HG03064 (cell line): ENCODE results near the gene IL15.
A peak's percentile ranks its signal among the peaks of the same experiment; 100 is the strongest.
"Not testable (repeated sequence)": the region's sequence is repeated elsewhere in the genome, so short reads cannot be mapped to it uniquely, and the experiment has no call there.

Experiments
- ATAC-seq: cut with Tn5 transposase; IDR thresholded peaks from one replicate; pipeline ENCODE4 v1.9.1; 2021; ENCODE audit warnings: low read depth; ENCODE audit not compliant: unreplicated experiment

The IL15 gene

DNA sequence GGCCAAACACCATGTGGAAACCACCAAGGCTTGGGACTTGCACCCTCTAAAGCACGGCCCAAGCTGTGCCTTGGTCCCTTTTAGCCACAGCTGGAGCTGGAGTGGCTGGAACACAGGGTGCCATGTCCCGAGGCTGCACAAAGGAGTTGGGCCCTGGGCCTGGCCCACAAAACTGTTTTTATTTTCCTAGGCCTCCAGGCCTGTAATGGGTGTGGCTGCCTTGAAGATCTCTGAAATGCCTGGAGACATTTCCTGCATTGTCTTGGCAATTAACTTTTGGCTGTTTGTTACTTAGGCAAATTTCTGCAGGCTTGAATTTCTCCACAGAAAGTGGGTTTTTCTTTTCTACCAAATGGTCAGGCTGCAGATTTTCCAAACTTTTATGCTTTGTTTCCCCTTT lies 55.7 kb downstream of the IL15 start:
- no peak for ATAC-seq

DNA sequence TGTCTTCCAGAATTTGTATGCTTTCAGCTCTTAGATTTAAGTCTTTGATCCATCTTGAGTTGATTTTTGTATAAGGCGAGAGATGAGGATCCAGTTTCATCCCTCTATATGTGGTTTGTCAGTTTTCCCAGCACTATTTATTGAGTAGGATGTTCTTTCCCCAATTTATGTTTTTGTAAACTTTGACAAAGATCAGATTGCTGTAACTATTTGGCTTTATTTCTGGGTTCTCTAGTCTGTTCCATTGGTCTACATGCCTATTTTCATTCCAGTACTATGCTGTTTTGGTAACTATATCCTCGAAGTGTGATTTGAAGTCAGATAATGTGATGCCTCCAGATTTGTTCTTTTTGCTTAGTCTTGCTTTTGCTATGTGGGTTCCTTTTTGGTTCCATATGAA lies 60.7 kb downstream of the IL15 start:
- no peak for ATAC-seq

DNA sequence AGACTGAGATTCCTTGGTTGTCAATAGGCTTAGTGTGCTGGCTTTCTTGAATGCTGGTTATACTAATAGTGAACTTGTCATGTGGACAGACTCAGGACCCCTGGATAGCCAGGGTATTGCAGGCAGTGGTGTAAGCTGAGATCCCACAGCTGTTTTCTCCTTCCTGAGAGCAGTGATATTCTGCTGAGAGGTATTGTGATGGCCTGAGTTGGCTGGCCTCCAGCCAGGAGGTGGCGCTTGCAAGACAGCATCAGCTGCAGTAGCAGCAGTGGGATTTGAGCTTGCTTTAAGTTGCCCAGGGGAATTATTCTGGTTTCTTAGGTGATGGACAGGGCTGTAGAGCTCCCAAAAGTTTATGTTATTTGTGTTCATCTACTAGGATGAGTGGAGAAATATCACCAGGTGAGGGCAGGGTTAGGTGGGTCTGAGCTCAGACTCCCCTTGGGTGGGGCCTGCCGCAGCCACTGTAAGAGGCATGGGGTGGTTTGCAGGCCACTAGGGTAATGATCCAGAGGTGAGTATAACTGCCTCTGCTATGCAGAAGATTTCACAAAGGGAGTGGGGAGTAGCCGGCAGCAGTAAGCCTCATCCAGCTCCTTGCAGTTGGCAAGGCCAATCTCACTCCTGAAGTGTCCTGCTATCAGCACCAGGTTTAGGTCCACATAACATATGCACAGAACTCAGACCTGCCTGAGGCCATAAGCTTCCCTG lies 66.2 kb downstream of the IL15 start:
- ATAC-seq, result no peak

DNA sequence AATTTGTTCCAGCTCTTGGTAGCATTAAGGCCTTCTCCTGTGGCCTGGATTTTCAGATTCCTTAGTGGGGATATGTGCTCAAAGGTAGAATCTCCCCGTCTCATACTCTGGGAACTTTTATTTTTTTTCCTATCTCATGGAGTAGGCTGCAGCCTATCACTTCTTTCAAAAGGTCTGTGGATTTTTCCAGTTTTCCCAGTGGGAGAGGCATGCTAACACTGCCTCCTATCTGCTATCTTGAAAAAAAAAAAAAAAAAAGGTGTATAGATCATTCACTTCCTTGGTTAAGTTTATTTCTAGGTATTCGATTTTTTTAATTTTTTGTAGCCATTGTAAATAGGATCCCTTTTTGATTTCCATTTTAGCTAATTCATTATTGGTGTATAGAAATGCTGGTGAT lies 67.1 kb downstream of the IL15 start:
- ATAC-seq, result no peak

DNA sequence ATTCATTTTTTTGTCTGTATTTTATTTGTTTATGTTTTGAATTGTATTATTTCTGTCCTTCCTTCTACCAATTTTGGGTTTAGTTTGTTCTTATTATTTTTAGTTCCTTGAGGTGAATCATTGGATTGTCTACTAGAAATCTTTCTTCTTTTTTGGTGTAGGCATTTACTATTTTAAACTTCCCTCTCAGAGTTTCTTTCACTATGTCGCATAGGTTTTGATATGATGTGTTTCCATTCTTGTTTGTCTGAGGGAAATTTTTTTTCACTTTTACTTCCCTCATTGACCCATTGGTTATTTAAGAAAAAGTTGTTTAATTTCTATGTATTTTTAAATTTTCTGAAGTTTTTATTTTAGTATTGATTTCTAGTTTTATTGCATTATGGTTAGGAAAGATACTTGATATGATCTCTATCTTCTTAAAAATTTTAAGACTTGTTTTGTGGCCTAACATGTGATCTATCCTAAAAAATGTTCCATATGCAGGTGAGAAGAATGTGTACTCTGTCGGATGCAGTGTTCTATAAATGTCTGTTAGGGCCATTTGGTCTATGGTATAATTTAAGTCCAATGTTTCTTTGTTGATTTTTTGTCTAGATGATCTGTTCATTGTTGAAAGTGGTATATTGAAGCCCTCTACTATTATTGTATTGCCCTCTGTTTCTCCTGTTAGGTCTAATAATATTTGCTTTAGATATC lies 68.8 kb downstream of the IL15 start:
- ATAC-seq, result peak; percentile 76

DNA sequence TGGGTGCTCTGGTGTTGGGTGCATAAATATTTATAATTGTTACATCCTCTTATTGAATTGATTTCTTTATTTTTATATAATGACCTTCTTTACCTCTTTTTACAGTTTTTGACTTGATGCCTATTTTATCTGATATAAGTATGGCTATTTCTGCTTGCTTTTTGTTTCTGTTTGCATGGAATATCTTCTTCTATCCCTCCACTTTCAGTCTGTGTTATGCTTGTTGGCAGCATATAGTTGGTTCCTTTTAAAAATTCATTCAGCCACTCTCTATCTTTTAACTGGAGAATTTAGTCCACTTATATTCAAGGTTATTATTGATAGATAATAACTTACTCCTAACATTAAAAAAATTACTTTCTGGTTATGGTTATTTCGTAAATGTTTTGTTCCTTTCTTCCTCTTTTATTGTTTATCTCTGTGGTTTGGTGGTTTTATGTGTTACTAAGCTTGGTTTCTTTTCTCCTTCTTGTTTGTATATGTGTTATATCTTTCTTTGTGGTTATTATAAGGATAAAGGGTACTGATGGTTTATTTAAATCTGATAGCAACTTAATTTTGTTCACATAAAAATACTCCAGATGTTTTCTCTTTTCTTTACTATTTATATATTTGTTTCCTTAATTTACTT lies 69.5 kb downstream of the IL15 start:
- peak; percentile 58 for ATAC-seq

DNA sequence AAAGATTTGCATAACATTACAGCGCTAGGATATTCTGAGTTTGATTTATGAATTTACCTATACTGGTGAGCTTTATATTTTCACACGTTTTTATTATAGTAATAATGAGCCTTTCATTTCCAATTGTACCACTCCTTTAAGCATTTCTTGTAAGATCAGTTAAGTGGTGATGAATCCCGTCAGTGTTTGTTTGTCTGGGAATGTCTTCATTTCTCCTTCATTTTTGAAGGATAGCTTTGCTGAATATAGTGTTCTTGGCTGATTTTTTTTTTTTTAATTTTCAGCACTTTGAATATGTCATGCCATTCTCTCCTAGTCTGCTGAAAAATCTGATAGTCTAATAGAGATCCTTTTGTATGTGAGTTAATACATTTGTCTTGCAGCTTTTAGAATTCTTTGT lies 70.1 kb downstream of the IL15 start:
- no peak for ATAC-seq

DNA sequence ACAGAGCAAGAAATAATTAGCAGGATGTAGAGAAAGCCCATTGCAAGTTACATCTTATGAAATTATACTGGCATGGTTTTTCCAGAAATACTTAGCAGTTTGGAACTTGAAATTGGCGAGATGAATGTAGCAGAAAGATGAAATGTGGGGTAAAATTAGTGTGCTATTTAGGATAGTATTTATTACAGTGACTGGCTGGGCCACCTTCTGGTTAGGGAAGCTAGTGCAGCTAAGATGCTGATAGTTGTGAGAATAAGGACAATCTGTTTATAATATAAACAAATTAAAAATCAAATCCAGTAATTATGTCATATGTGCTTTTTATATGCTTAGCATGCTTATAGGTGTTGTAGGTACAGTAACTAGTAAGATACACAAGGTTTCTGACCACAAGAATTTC lies 74.8 kb downstream of the IL15 start:
- no peak for ATAC-seq

DNA sequence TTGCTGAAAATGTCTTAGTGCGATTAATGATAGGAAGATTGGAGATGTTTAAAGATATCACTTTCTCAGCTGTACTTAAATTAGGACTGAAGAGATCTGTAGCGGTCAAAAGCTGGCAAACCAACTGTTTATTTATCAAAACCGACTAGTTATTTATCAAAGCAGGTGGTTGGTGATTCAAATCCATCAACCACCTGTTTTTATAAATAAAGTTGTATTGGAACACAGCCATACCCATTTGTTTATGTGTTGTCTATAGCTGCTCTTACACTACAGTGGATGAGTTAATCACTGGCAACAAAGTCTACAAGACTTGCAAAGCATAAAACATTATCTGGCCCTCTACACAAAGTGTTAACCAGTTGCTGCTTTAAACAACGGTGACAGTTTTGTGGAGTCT lies 76.8 kb downstream of the IL15 start:
- no peak for ATAC-seq

DNA sequence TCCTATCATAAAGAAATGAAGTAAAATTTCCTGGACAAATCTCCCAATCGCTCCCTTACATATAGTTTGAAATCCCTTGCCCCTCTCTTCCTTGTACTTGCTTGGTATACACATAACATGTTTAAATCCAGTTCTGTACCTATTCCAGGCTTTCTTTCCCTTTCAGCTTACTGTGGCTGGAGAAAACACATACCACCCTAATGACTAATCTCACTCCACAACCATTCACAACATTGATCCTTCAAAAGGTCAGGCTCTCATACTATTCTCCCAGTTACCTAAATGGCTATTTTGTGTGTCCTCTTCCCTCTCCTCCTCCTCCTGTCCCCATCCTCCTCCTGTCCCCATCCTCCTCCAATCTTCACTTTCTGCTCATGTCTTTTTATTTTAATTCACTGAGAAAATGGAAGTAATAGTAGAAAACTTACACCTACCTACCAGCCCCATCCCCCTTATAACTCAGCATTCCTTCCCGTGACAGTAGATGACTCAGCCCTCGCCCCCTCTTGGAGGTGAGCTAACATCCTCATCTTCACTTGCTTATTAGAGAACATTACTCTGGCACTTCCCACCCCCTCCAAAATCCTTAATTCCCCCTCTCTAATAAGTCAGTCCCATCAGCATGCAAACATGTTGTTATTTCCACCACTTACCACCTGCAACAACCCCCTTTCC lies 77.5 kb downstream of the IL15 start:
- ATAC-seq, result no peak

DNA sequence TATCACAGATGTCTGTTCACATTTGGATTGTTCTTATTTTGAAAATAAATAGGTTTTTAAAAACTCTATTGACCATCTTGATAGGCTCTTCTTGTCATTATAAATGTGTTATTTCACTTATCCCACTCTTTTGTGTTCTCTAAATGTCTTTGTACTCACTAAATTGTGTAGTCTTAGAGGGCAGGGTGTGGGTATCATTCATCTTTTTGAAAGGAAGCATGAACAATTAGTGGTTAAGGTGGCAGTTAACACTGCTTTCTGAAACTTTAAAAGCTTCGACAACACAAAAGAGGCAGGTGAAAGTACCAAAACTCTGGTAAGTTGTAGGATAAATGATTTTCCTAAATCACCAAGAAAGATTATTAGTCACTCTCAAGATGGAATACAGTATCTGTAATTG lies 83.2 kb downstream of the IL15 start:
- no peak for ATAC-seq

DNA sequence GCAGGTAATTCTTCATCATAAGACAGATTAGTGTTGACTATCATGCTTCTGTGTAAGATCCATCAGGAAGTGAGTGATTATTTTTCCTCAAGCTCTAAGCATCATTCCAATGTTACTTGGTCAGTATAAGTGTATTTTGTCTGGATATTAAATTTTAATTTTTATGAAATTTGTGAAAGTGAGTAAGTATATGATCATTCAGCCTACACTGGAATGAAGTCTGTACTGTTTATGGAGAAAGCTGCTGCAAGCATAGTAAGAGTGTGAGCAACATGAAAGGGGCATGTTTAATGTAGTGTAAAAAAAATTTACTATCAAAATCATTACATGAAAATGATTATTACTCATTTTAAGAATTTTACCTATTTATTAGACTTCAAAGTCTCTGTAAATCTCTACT lies 84.8 kb downstream of the IL15 start:
- ATAC-seq, result no peak

DNA sequence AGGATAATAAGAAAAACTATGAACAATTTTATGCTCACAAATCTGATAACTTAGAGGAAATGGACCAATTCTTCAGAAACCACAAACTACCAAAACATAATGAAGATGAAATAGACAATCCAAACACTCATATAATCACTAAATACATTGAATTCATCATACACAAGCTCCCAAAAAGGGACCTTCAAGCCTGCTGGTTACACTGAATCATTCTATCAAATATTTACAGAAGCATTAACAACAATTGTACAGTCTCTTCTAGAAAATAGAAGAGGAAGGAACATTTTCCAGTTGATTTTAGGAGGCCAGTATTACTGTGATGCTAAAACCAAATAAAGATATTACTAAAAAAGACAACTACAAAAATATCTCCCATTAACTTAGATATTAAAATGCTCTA lies 88.3 kb downstream of the IL15 start:
- ATAC-seq, result no peak

DNA sequence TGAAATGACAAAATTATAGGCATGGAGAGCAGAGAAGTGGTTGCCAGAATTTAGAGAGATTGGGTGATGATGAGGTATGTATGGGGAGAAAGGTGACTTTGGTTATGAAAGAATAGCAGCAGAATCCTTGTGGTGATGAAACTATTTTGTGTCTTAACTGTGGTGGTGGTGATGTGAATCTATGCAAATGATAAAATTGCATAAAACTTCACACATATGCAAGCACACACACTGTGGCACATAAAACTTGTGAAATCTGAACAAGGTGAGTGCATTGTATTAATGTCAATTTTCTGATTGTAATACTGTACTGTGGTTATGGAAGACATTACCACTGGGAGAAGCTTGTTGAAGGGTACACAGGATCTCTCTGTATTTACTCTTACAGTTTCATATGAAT lies 91.0 kb downstream of the IL15 start:
- no peak for ATAC-seq

DNA sequence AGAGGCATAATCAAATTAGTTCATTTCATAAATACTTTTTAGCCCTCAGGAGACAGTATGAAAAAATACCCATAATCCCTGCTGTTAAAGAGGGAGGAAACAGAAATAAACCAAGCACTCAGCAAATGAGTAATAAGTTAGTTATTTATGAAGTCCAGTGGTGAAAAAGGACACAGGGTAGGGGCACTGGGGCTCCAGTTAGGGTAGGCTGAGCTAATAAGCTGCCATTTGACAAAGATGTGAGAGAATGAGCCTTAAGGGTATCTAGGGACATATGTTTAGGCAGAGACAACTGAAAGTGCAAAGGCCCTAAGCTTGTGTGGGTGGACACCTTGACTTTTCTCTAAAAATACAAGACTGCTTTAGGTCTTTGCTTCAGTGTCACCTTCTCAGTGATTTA lies 94.4 kb downstream of the IL15 start:
- ATAC-seq, result no peak

DNA sequence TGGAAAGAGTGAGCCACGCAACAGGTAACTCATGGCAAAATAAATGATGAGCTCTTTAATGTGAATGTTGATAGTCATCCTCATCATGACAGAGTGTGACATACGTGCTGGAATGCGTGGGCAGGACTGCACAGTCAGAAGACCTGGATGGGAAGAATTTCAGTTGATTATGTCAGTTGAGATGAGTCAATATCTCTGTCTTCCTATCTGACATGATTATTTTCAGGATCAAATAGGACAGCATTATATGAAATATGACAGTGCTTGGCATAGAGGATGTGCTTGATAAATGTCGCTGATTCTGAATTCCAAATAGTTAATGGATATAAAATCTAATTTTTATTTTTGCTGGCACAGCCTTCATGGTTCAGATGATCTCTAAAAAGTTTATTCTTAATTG lies 95.1 kb downstream of the IL15 start:
- no peak for ATAC-seq

DNA sequence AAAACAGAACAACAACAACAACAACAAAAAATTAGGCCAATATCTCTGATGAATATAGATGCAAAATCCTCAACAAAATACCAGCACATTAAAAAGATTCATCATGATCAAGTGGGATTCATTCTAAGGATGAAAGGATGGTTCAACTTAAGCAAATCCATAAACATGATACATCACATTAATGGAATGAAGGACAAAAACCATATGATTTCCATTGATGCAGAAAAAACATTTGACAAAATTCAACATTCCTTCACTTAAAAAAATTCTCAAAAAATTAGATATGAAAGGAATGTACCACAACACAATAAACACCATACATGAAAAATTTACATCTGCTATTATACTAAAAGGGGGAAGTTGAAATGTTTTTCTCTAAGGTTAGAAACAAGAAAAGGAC lies 103.3 kb downstream of the IL15 start:
- ATAC-seq, result no peak

DNA sequence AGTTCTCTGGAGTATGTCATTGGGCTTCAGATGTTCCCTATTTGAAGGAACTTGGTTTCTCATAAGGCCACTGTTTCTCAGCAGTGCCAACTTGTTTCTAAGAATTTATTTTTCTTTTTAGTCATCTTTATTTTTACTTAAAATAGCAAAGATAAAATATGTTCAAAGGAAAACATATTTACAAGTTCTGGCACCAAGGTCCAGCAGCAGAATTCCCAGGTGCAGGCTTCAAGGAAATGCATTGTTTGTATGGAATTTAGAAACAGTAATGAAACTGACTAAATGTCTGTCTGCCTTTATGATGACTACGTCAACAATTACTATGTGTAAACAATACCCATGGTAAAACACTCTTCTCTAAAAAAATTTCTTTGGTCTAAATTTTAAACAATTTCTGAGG lies 109.6 kb downstream of the IL15 start:
- ATAC-seq, result no peak

DNA sequence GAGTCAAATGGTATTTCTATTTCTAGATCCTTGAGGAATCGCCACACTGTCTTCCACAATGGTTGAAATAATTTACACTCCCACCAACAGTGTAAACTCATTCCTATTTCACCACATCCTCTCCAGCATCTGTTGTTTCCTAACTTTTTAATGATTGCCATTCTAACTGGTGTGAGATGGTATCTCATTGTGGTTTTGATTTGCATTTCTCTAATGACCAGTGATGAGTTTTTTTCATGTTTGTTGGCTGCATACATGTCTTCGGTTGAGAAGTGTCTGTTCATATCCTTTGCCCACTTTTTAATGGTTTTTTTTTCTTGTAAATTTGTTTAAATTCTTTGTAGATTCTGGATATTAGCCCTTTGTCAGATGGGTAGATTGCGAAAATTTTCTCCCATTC lies 115.4 kb downstream of the IL15 start:
- not testable (repeated sequence) for ATAC-seq

DNA sequence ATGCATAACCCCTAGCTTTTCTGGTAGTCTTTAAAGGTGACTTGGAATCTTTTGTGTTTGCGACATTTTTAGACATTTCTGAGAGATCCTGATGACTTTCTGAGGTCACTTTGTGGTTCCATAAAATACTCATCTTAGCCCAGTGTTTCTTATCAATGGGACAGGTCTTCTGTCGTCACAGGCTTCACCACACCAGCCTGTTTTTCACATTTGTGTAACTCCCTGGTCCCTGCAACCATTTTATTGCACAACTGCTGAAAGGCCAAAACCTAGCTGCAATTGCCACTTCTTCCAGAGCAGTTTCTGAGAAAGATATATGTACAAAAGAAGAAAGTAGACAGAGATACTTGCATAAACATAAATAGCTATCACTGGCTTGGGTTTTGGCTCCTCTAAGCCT lies 120.9 kb downstream of the IL15 start:
- ATAC-seq, result no peak

DNA sequence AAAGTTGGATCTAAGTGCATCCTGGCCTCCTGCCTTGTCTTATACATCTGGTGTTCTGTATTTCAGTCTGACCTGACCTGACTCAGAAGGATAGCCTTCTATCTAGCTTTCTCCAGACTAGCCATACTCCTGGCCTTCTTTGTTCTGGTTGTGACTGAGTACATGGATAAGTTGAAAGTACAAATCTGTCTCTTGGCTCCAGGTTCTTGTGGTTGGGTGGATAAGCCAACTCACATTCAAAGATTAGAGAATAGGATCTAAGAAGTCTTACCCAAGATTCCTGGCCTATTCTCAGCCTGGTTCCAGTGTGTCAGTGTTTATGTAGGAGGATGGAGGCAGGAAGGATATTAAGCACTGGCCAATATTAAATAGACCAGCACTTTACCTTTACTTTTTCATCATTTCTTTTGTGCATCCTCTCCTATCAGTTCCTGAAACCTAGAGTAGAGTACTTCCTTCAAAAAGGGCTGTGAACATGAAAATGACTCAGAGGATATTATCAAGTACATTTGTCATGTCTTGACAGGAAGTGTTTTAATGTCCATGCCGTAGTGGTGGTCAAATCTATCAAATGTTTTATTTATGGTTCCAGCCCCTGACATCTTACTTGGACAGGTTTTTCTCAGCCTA lies 123.5 kb downstream of the IL15 start:
- no peak for ATAC-seq
